Measurements from ENCODE around the gene SEMA6D.

Gene SEMA6D

DNA sequence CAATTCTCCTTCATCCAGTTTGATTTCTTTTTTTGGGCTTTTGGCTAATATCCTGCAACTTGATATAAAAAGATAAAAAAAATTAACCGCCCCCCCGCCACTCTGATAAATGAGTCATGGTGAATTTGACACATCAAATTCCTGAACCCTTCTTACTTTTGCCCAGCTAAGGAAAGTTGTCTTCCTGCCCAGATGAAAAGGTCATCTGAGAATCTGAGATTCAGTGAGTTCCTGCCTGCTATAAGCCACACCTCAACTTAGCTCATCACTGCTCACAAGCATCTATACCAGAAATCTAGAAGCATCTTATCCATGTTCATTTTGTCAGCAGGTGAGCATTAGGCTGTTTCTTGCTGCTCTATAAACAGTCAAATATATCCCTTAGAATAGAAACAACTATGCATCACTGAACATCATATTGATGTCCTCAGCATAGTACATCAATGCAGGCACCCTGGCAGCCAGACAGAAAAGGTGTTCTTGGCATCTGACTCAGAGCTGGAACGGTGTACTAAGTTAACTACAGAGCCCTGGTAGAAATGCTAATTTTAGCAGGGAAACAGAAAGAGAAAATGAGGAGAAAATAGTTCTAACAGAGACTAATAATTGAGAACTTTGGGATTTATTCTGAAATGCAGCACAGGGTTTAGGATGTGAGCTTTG is 77.1 kb downstream of the SEMA6D start:
- no peaks in the 10 kb centered on the region for H3K36me3 ChIP-seq (ENCODE audit: control insufficient read depth, insufficient read depth, low read length)
- no peaks in the 10 kb centered on the region for H3K27me3 ChIP-seq (ENCODE audit: control insufficient read depth, insufficient read depth, low read length)
- no peak overlapping the region for H3K9ac ChIP-seq (ENCODE audit: low read depth, low read length)
- H3K4me3 ChIP-seq (ENCODE audit: low read depth, low read length), result no peak overlapping the region
- no peaks in the 10 kb centered on the region for H3K9me3 ChIP-seq (ENCODE audit: control insufficient read depth, insufficient read depth, low read length)
- no peaks in the 10 kb centered on the region for H3K4me1 ChIP-seq (ENCODE audit: control insufficient read depth, insufficient read depth, low read length)

DNA sequence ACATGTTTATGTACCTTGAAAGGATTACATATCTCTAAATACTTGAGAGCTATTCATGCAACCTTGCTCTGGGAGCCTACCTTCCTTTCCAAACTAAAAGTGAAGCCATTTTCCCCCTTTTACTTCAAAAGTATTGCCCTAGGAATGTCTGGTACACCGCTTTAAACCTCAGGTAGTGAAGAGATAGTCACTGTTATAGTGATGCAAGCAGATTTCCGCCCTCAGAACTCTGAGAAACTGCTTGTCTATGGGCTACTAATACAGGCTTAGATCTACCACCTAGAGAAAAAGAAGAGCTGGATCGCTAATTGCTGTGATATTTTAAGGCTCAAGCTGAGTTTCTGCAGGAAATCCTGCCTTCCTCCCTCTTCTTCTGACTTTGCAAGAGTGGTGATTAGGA is 78.6 kb downstream of the SEMA6D start:
- no peaks in the 10 kb centered on the region for H3K4me1 ChIP-seq (ENCODE audit: control insufficient read depth, insufficient read depth, low read length)
- H3K4me3 ChIP-seq (ENCODE audit: low read depth, low read length), result no peak overlapping the region
- H3K9me3 ChIP-seq (ENCODE audit: control insufficient read depth, insufficient read depth, low read length), result no peaks in the 10 kb centered on the region
- H3K36me3 ChIP-seq (ENCODE audit: control insufficient read depth, insufficient read depth, low read length), result no peaks in the 10 kb centered on the region
- no peaks in the 10 kb centered on the region for H3K27me3 ChIP-seq (ENCODE audit: control insufficient read depth, insufficient read depth, low read length)
- H3K9ac ChIP-seq (ENCODE audit: low read depth, low read length), result no peak overlapping the region

DNA sequence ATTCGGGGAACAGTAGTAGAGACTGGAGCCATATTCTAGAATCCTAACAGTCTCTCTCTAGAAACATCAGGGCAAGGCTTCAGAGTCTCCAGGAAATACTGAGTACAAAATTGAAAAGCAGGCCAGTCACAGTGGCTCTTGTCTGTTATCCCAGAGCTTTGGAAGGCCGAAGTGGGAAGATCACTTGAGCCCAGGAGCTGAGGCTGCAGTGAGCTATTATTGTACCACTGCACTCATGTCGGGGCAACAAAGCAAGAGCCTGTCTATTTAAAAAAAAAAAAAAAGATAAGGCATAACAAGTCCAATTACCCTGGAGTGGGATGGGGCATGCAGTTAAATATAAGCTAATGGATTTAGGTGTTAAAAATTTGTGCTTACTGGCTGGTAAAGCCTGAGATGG is 79.0 kb downstream of the SEMA6D start:
- H3K4me1 ChIP-seq (ENCODE audit: control insufficient read depth, insufficient read depth, low read length), result no peaks in the 10 kb centered on the region
- H3K27me3 ChIP-seq (ENCODE audit: control insufficient read depth, insufficient read depth, low read length), result no peaks in the 10 kb centered on the region
- H3K9me3 ChIP-seq (ENCODE audit: control insufficient read depth, insufficient read depth, low read length), result no peaks in the 10 kb centered on the region
- no peak overlapping the region for H3K9ac ChIP-seq (ENCODE audit: low read depth, low read length)
- H3K36me3 ChIP-seq (ENCODE audit: control insufficient read depth, insufficient read depth, low read length), result no peaks in the 10 kb centered on the region
- H3K4me3 ChIP-seq (ENCODE audit: low read depth, low read length), result no peak overlapping the region

DNA sequence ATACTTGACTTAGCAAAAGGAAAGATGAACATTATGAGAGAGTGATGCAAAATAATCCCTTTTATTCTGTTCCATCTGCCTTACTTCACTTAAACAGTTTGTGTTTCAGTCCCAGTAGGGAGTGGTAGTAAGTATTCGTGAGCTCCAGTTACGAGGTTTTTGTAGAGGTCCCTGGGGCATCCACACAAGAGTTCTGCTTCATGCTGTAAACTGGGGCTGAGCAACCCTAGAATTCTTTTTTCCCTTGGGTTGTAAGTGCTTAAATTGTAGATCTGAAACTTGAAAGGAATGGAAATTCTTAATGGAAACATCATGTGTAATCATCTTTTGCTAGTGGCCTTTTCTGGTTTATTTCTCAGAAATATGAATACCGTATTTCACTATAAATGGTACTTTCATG is 79.5 kb downstream of the SEMA6D start:
- H3K4me3 ChIP-seq (ENCODE audit: low read depth, low read length), result no peak overlapping the region
- no peaks in the 10 kb centered on the region for H3K4me1 ChIP-seq (ENCODE audit: control insufficient read depth, insufficient read depth, low read length)
- H3K9ac ChIP-seq (ENCODE audit: low read depth, low read length), result no peak overlapping the region
- no peaks in the 10 kb centered on the region for H3K27me3 ChIP-seq (ENCODE audit: control insufficient read depth, insufficient read depth, low read length)
- no peaks in the 10 kb centered on the region for H3K9me3 ChIP-seq (ENCODE audit: control insufficient read depth, insufficient read depth, low read length)
- no peaks in the 10 kb centered on the region for H3K36me3 ChIP-seq (ENCODE audit: control insufficient read depth, insufficient read depth, low read length)

DNA sequence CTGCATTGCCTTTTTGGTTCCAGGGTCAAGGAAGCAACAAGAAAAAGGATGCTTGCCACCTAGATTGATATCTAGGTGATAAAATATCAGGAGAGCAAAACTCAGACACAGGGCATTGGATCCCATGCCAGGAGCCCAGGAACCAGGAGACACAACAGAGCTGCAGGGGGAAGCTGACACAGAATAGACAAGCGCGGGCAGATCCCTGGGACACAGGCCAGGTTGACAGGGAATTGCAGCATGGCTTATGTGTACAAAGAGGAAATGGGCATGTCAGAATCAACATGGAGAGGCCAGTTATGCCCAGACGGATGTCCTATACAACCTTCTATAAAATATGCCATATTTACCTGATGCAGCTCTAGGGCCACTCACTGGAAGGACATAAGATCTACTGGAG is 84.2 kb downstream of the SEMA6D start:
- no peak overlapping the region for H3K4me3 ChIP-seq (ENCODE audit: low read depth, low read length)
- no peaks in the 10 kb centered on the region for H3K4me1 ChIP-seq (ENCODE audit: control insufficient read depth, insufficient read depth, low read length)
- H3K9me3 ChIP-seq (ENCODE audit: control insufficient read depth, insufficient read depth, low read length), result no peaks in the 10 kb centered on the region
- H3K9ac ChIP-seq (ENCODE audit: low read depth, low read length), result no peak overlapping the region
- no peaks in the 10 kb centered on the region for H3K36me3 ChIP-seq (ENCODE audit: control insufficient read depth, insufficient read depth, low read length)
- H3K27me3 ChIP-seq (ENCODE audit: control insufficient read depth, insufficient read depth, low read length), result no peaks in the 10 kb centered on the region

DNA sequence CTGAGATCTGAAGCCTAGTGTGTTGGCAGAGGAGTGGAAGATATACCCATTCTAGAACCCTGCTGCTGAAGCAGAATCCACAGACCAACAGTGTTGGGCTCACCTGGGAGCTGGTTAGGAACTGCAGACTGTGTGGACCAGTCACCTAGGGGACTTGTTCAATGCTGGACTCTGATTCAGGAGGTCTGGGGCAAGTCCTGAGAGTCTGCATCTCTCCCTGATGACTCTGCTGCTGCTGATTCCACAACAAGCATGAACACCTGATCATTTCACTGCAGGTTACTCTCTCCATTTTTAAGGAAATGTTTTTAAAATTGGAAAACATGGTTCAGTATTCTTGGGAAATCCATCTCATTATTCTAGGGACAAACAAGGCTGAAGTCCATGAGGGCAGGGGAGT is 84.9 kb downstream of the SEMA6D start:
- Histone ChIP-seq H3K9ac (ENCODE audit: low read depth, low read length) (no peak overlapping the region), H3K27me3 (ENCODE audit: control insufficient read depth, insufficient read depth, low read length) (no peaks in the 10 kb centered on the region), H3K4me3 (ENCODE audit: low read depth, low read length) (no peak overlapping the region), H3K4me1 (ENCODE audit: control insufficient read depth, insufficient read depth, low read length) (no peaks in the 10 kb centered on the region), H3K36me3 (ENCODE audit: control insufficient read depth, insufficient read depth, low read length) (no peaks in the 10 kb centered on the region), H3K9me3 (ENCODE audit: control insufficient read depth, insufficient read depth, low read length) (no peaks in the 10 kb centered on the region)

DNA sequence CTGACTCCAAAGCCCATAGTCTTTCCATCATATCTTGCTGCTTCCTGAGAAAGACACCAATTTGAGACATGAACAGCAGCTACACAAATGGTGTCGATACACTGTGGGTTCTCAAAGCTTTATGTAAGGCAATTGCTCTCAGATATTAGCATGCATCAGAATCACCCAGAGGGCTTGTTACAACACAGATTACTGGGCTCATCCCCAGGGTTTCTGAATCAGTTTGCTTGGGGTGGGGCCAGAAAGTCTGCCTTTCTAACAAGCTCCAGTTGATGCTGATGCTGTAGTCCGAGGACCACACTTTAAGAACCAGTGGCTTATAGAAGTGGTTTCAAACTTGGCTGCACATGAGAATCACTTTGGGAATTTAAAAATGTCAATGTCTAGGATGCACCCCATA is 86.5 kb downstream of the SEMA6D start:
- no peak overlapping the region for H3K4me3 ChIP-seq (ENCODE audit: low read depth, low read length)
- no peaks in the 10 kb centered on the region for H3K9me3 ChIP-seq (ENCODE audit: control insufficient read depth, insufficient read depth, low read length)
- no peaks in the 10 kb centered on the region for H3K36me3 ChIP-seq (ENCODE audit: control insufficient read depth, insufficient read depth, low read length)
- H3K9ac ChIP-seq (ENCODE audit: low read depth, low read length), result no peak overlapping the region
- H3K27me3 ChIP-seq (ENCODE audit: control insufficient read depth, insufficient read depth, low read length), result no peaks in the 10 kb centered on the region
- no peaks in the 10 kb centered on the region for H3K4me1 ChIP-seq (ENCODE audit: control insufficient read depth, insufficient read depth, low read length)

DNA sequence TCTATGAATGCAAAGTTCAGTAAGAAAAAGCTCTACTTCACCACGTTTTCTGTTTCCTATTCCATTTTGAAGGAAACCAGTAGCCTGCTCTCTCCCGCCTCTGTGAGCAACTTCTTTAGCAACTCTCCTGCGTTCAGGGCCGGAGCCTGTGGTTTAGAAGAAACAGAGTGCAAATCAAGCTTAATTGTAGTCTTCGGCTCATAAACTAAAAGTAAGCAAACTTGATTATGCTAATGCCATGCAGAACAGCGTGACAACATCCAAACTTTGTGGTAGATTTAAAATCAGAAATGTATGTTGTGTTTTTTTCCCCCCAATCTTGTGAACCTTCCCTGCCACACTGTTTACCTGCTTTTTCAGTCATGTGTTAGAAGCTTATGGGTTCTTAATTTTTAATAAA is 87.4 kb downstream of the SEMA6D start:
- no peaks in the 10 kb centered on the region for H3K36me3 ChIP-seq (ENCODE audit: control insufficient read depth, insufficient read depth, low read length)
- no peaks in the 10 kb centered on the region for H3K9me3 ChIP-seq (ENCODE audit: control insufficient read depth, insufficient read depth, low read length)
- no peak overlapping the region for H3K4me3 ChIP-seq (ENCODE audit: low read depth, low read length)
- H3K9ac ChIP-seq (ENCODE audit: low read depth, low read length), result no peak overlapping the region
- H3K4me1 ChIP-seq (ENCODE audit: control insufficient read depth, insufficient read depth, low read length), result no peaks in the 10 kb centered on the region
- no peaks in the 10 kb centered on the region for H3K27me3 ChIP-seq (ENCODE audit: control insufficient read depth, insufficient read depth, low read length)

DNA sequence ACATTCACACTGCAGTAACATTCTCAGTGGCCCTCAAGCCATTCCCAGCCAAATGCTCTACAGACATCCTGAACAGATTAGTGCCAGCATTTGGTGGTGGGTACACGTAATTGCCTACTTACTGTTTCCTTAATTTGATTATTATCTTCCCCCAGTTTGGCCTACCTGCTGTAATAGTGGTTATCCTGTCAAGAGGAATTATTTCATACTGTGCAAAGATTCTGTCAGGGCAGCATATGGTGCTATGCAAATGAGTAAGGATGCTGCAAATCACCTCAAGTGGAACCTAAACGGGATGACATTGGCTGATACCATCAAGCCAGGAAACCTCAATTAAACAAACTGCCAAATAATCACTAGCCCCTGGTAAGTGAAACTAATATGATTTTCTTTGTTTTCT is 88.7 kb downstream of the SEMA6D start:
- Histone ChIP-seq H3K4me1 (ENCODE audit: control insufficient read depth, insufficient read depth, low read length) (no peaks in the 10 kb centered on the region), H3K4me3 (ENCODE audit: low read depth, low read length) (no peak overlapping the region), H3K9ac (ENCODE audit: low read depth, low read length) (no peak overlapping the region), H3K9me3 (ENCODE audit: control insufficient read depth, insufficient read depth, low read length) (no peaks in the 10 kb centered on the region), H3K36me3 (ENCODE audit: control insufficient read depth, insufficient read depth, low read length) (no peaks in the 10 kb centered on the region), H3K27me3 (ENCODE audit: control insufficient read depth, insufficient read depth, low read length) (no peaks in the 10 kb centered on the region)

DNA sequence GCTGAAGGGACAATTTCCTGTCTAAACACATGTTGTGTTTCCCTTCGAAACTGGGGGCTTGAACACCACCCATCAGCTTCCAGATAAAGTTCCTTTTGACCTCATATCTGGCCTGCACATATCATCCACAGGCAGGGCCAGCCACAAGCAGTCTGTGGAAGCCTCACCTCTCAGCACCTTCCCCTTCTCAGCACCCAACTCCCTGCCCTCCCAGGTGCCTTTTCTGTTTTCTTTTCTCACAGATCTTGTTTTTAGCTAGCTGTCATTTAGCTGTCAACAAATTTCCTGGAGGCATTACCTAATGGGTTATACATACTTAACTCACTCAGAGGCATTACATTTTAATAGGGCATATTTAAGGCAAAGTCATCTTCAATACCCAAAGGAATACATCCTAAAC is 93.9 kb downstream of the SEMA6D start:
- Histone ChIP-seq H3K36me3 (ENCODE audit: control insufficient read depth, insufficient read depth, low read length) (no peaks in the 10 kb centered on the region), H3K9me3 (ENCODE audit: control insufficient read depth, insufficient read depth, low read length) (no peaks in the 10 kb centered on the region), H3K27me3 (ENCODE audit: control insufficient read depth, insufficient read depth, low read length) (no peaks in the 10 kb centered on the region), H3K4me3 (ENCODE audit: low read depth, low read length) (no peak overlapping the region), H3K9ac (ENCODE audit: low read depth, low read length) (no peak overlapping the region), H3K4me1 (ENCODE audit: control insufficient read depth, insufficient read depth, low read length) (no peaks in the 10 kb centered on the region)

DNA sequence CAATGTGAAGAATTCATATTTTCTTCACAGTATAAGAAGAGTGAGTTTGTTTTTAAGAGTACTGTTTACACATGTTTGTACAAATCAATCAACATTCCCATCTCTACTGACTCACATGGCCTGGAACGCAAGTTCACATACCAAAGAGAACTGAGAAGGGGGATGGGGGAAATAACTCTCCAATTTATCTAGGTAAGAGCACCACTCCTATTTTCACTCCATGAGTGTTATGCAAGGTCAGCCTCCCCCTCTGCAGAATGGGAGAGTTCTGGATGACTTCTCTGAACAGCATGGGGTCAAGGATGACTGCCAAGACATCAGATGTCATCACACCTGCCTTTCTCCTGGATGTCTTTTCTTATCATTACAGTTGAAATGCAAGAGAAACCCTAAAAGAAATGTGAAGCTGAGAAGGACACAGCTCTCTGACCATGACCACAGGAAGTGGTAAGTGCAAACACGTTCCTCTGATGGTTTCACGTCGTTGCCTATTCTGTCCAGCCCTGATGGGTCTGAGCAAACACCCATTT is 95.2 kb downstream of the SEMA6D start:
- Histone ChIP-seq H3K36me3 (ENCODE audit: control insufficient read depth, insufficient read depth, low read length) (no peaks in the 10 kb centered on the region), H3K9me3 (ENCODE audit: control insufficient read depth, insufficient read depth, low read length) (no peaks in the 10 kb centered on the region), H3K4me1 (ENCODE audit: control insufficient read depth, insufficient read depth, low read length) (no peaks in the 10 kb centered on the region), H3K27me3 (ENCODE audit: control insufficient read depth, insufficient read depth, low read length) (no peaks in the 10 kb centered on the region), H3K9ac (ENCODE audit: low read depth, low read length) (no peak overlapping the region), H3K4me3 (ENCODE audit: low read depth, low read length) (no peak overlapping the region)

DNA sequence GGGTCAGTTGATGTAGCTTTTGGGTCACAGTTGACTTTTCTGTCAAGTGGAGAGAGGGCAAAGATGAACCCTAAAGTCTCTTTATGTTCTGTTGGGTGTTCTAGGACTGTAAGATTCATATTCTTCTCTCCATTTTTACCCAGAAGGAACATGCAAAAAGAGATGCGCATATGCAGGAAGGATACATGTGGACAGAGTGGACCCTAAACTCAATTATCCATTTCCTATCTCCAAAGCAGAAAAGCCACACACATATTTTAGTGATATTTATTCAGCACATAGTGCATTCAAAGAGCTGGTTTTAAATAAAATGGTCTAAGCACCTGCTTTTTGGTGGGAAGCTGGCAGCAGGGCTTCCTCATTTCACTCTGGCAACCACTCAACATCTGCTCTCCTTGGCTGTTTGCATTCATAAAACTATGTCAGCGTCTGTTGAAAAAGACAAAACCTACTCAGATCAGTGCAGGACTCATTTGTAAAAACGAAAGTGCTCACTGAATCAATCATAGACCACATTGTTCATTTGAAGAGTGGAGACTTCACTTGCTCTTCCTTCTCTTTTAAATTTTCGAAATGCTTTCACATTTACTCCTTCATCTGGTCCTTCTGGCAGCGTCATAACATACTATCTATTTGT is 96.6 kb downstream of the SEMA6D start:
- Histone ChIP-seq H3K36me3 (ENCODE audit: control insufficient read depth, insufficient read depth, low read length) (no peaks in the 10 kb centered on the region), H3K27me3 (ENCODE audit: control insufficient read depth, insufficient read depth, low read length) (no peaks in the 10 kb centered on the region), H3K9ac (ENCODE audit: low read depth, low read length) (no peak overlapping the region), H3K4me3 (ENCODE audit: low read depth, low read length) (no peak overlapping the region), H3K4me1 (ENCODE audit: control insufficient read depth, insufficient read depth, low read length) (peaks cover 7% of the 10 kb centered on the region), H3K9me3 (ENCODE audit: control insufficient read depth, insufficient read depth, low read length) (no peaks in the 10 kb centered on the region)

Measured in iPS-15b (cell line).